ENCODE measurements around the gene OCA2. TPM values are rescaled to one million over a fixed set of nuclear protein-coding genes. Genes with fewer than 3 reads are reported as not detected.

The OCA2 gene
- total RNA-seq, 1 experiment from 2014 or later, result 0.31 TPM

DNA sequence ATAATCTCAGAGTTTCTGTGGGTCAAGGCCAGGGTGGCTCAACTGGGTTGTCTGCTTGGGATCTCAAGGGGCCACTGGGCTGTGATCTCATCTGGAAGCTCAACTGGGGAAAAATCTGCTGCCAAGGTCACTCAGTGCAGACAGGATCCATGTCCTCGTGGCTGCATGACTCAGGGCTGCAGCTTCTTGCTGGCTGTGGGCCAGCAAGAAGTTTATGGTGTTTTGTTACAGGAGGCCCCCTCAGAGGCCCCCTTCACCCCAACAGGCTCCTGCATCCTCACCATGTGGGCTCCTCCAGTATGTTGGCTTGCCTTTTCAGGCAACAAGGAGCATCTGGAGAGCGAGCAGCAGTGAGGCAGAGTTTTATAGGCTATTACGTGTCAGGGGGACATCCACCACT is 14.6 kb downstream of the OCA2 start:
- H3K14ac ChIP-seq (ENCODE audit: insufficient read depth, low read length), result no peak overlapping the region
- H3K56ac ChIP-seq (ENCODE audit: insufficient read length, low read depth, low read length), result no peak overlapping the region
- no peak overlapping the region for H3K4me2 ChIP-seq (ENCODE audit: insufficient read depth, insufficient read length, low read length)
- Mint-ChIP-seq H3K9me3 (peaks cover 12 to 13% of the 10 kb centered on the region in 2 experiments), H3K4me3 (no peak overlapping the region), H3K36me3 (ENCODE audit: insufficient read depth in 1 of 3, low read depth in 3 of 3) (peaks cover 0 to 4% (median 3%) of the 10 kb centered on the region in 3 experiments; a peak in 4 of 7 replicates), H3K27me3 (ENCODE audit: low read depth) (peaks cover 12% of the 10 kb centered on the region), H3K4me1 (peaks cover 3 to 9% of the 10 kb centered on the region in 2 experiments), H3K27ac (no peak overlapping the region)
- H3K27me3 ChIP-seq (ENCODE audit: insufficient read depth, low read length), result no peaks in the 10 kb centered on the region
- no peak overlapping the region for H3K4ac ChIP-seq (ENCODE audit: low read depth, low read length)
- H2BK20ac ChIP-seq (ENCODE audit: low read depth, low read length, poor library complexity, severe bottlenecking), result no peak overlapping the region
- WGBS (ENCODE audit: extremely low coverage, insufficient read length, low lambda C conversion rate), result no CpG with 5 or more reads among the region's 3 CpGs
- H2BK15ac ChIP-seq (ENCODE audit: low read depth, low read length), result no peak overlapping the region; the same call in 1 of the 2 replicates
- no peaks in the 10 kb centered on the region for H3K79me1 ChIP-seq (ENCODE audit: insufficient read depth, low read depth, low read length, poor library complexity, severe bottlenecking)
- no peak overlapping the region for H3T11ph ChIP-seq (ENCODE audit: low read length)
- H4K5ac ChIP-seq (ENCODE audit: insufficient read length, low read depth, low read length), result no peak overlapping the region
- H4K20me1 ChIP-seq (ENCODE audit: control insufficient read depth, insufficient read depth, insufficient read length), result no peaks in the 10 kb centered on the region
- H3K18ac ChIP-seq (ENCODE audit: insufficient read length, low read depth, low read length), result no peak overlapping the region
- H2BK5ac ChIP-seq (ENCODE audit: insufficient read length, low read length), result no peak overlapping the region
- H3K23me2 ChIP-seq (ENCODE audit: insufficient read length, low read depth, low read length, poor library complexity, severe bottlenecking), result no peaks in the 10 kb centered on the region
- H3K27ac ChIP-seq (ENCODE audit: insufficient read length, low read depth, low read length), result no peak overlapping the region
- H3K4me1 ChIP-seq (ENCODE audit: insufficient read depth, low read length), result no peaks in the 10 kb centered on the region
- TF ChIP-seq, protein P1, sequence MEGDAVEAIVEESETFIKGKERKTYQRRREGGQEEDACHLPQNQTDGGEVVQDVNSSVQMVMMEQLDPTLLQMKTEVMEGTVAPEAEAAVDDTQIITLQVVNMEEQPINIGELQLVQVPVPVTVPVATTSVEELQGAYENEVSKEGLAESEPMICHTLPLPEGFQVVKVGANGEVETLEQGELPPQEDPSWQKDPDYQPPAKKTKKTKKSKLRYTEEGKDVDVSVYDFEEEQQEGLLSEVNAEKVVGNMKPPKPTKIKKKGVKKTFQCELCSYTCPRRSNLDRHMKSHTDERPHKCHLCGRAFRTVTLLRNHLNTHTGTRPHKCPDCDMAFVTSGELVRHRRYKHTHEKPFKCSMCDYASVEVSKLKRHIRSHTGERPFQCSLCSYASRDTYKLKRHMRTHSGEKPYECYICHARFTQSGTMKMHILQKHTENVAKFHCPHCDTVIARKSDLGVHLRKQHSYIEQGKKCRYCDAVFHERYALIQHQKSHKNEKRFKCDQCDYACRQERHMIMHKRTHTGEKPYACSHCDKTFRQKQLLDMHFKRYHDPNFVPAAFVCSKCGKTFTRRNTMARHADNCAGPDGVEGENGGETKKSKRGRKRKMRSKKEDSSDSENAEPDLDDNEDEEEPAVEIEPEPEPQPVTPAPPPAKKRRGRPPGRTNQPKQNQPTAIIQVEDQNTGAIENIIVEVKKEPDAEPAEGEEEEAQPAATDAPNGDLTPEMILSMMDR (conservative IDR thresholded peaks at IDR 0.05), result no peak
- H3K9me3 ChIP-seq (ENCODE audit: control insufficient read depth, low read depth, low read length), result no peaks in the 10 kb centered on the region
- no peak overlapping the region for H3K23ac ChIP-seq (ENCODE audit: insufficient read length, low read depth, low read length)
- no peak overlapping the region for H2BK120ac ChIP-seq (ENCODE audit: low read depth, low read length, poor library complexity, severe bottlenecking)
- no peaks in the 10 kb centered on the region for H3K79me2 ChIP-seq (ENCODE audit: insufficient read depth, low read length)
- DNase-seq, result no peak
- H2AFZ ChIP-seq (ENCODE audit: low read length), result no peak overlapping the region
- H2AK5ac ChIP-seq (ENCODE audit: insufficient read length, low read length), result no peak overlapping the region
- H4K91ac ChIP-seq (ENCODE audit: insufficient read length, low read depth, low read length), result no peak overlapping the region
- H4K8ac ChIP-seq (replicated peaks; ENCODE audit: insufficient read length, low read depth, low read length), result no peak overlapping the region
- H3K9ac ChIP-seq (ENCODE audit: extremely low read depth, insufficient read length, low read length), result no peak overlapping the region
- no peak overlapping the region for H2BK12ac ChIP-seq (ENCODE audit: insufficient read length, low read depth, low read length)

Measured in H9 (cell line).